Fibroblast of lung (primary cell): ENCODE data around the gene DPP6.

Experiments used
- CTCF ChIP-seq, 2 donors: IDR thresholded peaks in 1 of 2; conservative IDR thresholded peaks in 1 of 2; 1 replicate in 1 of 2; 2 replicates in 1 of 2; pipeline ENCODE4 v1.5.1; 2011 to 2012; ENCODE audit warnings: low read length in 2 of 2, control low read depth in 1 of 2, inconsistent platforms in 1 of 2, low read depth in 1 of 2, mild to moderate bottlenecking in 1 of 2
- EZH2 ChIP-seq: IDR thresholded peaks from 2 replicates; pipeline ENCODE4 v1.5.1; 2012; ENCODE audit warnings: low read length, control low read depth, mild to moderate bottlenecking; ENCODE audit errors: missing control alignments

GRCh38 chr7:154326421-154326820 lies 274.2 kb downstream of the DPP6 start:
- TF ChIP-seq CTCF (conservative IDR thresholded peaks at IDR 0.05 in 1 of 2, IDR thresholded peaks at IDR 0.05 in 1 of 2; ENCODE audit: low read depth in 1 of 2, low read length in 2 of 2) = no peak
- TF ChIP-seq EZH2 = no peak
